Vagina (tissue), 2 donors: ENCODE measurements around the gene RIN2.

Experiments
- CTCF ChIP-seq, 3 experiments: fragments of 450-650 bp in 2 of 3; fragments of 200-600 bp in 1 of 3; sonication (generic) in 1 of 3; IDR thresholded peaks; one replicate each; pipeline ENCODE4 v1.5.1; 2017 to 2019; ENCODE audit warnings: antibody characterized with exemption in 3 of 3, mild to moderate bottlenecking in 2 of 3, moderate library complexity in 2 of 3
- POLR2A ChIP-seq, 2 donors: fragments of 450-650 bp; IDR thresholded peaks; one replicate each; pipeline ENCODE4 v1.6.1; 2017; ENCODE audit warnings: antibody characterized with exemption in 2 of 2, mild to moderate bottlenecking in 2 of 2, moderate library complexity in 2 of 2
- POLR2AphosphoS5 ChIP-seq, 2 donors: sonication (generic); formaldehyde crosslinking; IDR thresholded peaks; one replicate each; pipeline ENCODE4 v1.9.0; 2017; ENCODE audit warnings: antibody characterized with exemption in 2 of 2, mild to moderate bottlenecking in 2 of 2, low read depth in 1 of 2; ENCODE audit not compliant: insufficient read depth in 1 of 2

- TF ChIP-seq POLR2A (IDR thresholded peaks at IDR 0.05) (no peak), CTCF (IDR thresholded peaks at IDR 0.05) (no peak), POLR2AphosphoS5 (IDR thresholded peaks at IDR 0.05; ENCODE audit: insufficient read depth in 1 of 2, low read depth in 1 of 2) (no peak)
Measured at GRCh38 chr20:19789009-19789408, 31.0 kb downstream of the RIN2 start.
